ENCODE results near the gene FN3K. TPM values are rescaled to one million over a fixed set of nuclear protein-coding genes. Genes with fewer than 3 reads are reported as not detected.

FN3K gene
- total and polyA plus RNA-seq, 2 experiments from 2014 or later: 0.11 to 1.0 TPM

- Histone ChIP-seq H4K20me1 (ENCODE audit: insufficient read depth) (no peaks in the 10 kb centered on the region), H3K4me2 (ENCODE audit: unreplicated experiment) (no peak overlapping the region), H2AFZ (no peak overlapping the region), H3K79me2 (ENCODE audit: insufficient read depth) (peaks cover 9% of the 10 kb centered on the region; the same call in 1 of the 2 replicates), H3F3A (ENCODE audit: insufficient read depth) (peaks cover 11% of the 10 kb centered on the region), H3K36me3 (ENCODE audit: low read depth) (no peaks in the 10 kb centered on the region), H3K9ac (no peak overlapping the region), H3K27me3 (replicated peaks; ENCODE audit: insufficient read depth) (no peaks in the 10 kb centered on the region), H3K9me2 (ENCODE audit: insufficient read depth) (no peaks in the 10 kb centered on the region), H3K27ac (0 out of 2 replicates have a peak overlapping the region, but pooled peaks have one; percentile 23), H3K9me3 (ENCODE audit: low read depth) (no peaks in the 10 kb centered on the region), H3K4me3 (no peak overlapping the region), H3K4me1 (ENCODE audit: insufficient read depth) (peaks cover 19% of the 10 kb centered on the region)
- 67 to 69% methylated on average over 12 of the region's 12 CpGs for WGBS, 2 experiments (ENCODE audit: low coverage in 1 of 2, low lambda C conversion rate in 2 of 2, missing lambda C conversion rate in 2 of 2)
- TF ChIP-seq EZH2 (IDR thresholded peaks at IDR 0.05; ENCODE audit: insufficient read depth, poor library complexity, severe bottlenecking) (no peak), EZH2phosphoT487 (IDR thresholded peaks at IDR 0.05; ENCODE audit: insufficient read depth, low read depth) (no peak)
- peak; percentile 84 for DNase-seq
- in situ Hi-C loops (cut with MboI): no loop called here
Measured at GRCh38 chr17:82791532-82791931, 56.1 kb downstream of the FN3K start.

GRCh38 chr17:82793974-82794630, 58.7 kb downstream of the FN3K start:
- Histone ChIP-seq H3K27ac (no peak overlapping the region), H2AFZ (no peak overlapping the region), H3K9me2 (ENCODE audit: insufficient read depth) (no peaks in the 10 kb centered on the region), H3K9me3 (ENCODE audit: low read depth) (no peaks in the 10 kb centered on the region), H3K4me2 (ENCODE audit: unreplicated experiment) (no peak overlapping the region), H4K20me1 (ENCODE audit: insufficient read depth) (no peaks in the 10 kb centered on the region), H3K27me3 (replicated peaks; ENCODE audit: insufficient read depth) (no peaks in the 10 kb centered on the region), H3F3A (ENCODE audit: insufficient read depth) (no peaks in the 10 kb centered on the region), H3K36me3 (ENCODE audit: low read depth) (no peaks in the 10 kb centered on the region), H3K79me2 (ENCODE audit: insufficient read depth) (peaks cover 9% of the 10 kb centered on the region; the same call in 1 of the 2 replicates), H3K4me1 (ENCODE audit: insufficient read depth) (peaks cover 12% of the 10 kb centered on the region), H3K9ac (no peak overlapping the region), H3K4me3 (no peak overlapping the region)
- in situ Hi-C loops (cut with MboI): no loop called here
- no peak for TF ChIP-seq EZH2phosphoT487 (IDR thresholded peaks at IDR 0.05; ENCODE audit: insufficient read depth, low read depth)
- no peak for TF ChIP-seq EZH2 (IDR thresholded peaks at IDR 0.05; ENCODE audit: insufficient read depth, poor library complexity, severe bottlenecking)
- WGBS, 2 experiments (ENCODE audit: low coverage in 1 of 2, low lambda C conversion rate in 2 of 2, missing lambda C conversion rate in 2 of 2): 60 to 64% methylated on average over 15 of the region's 15 CpGs
- DNase-seq: peak; percentile 20

- TF ChIP-seq EZH2 (IDR thresholded peaks at IDR 0.05; ENCODE audit: insufficient read depth, poor library complexity, severe bottlenecking): no peak
- TF ChIP-seq EZH2phosphoT487 (IDR thresholded peaks at IDR 0.05; ENCODE audit: insufficient read depth, low read depth): no peak
- H4K20me1 ChIP-seq (ENCODE audit: insufficient read depth): no peaks in the 10 kb centered on the region
- in situ Hi-C loops (cut with MboI): no loop called here
- peaks cover 9% of the 10 kb centered on the region; the same call in 1 of the 2 replicates for H3K79me2 ChIP-seq (ENCODE audit: insufficient read depth)
- H3K9me2 ChIP-seq (ENCODE audit: insufficient read depth): no peaks in the 10 kb centered on the region
- H3K27me3 ChIP-seq (replicated peaks; ENCODE audit: insufficient read depth): no peaks in the 10 kb centered on the region
- H3K4me2 ChIP-seq (ENCODE audit: unreplicated experiment): no peak overlapping the region
- H3K9me3 ChIP-seq (ENCODE audit: low read depth): no peaks in the 10 kb centered on the region
- no peak overlapping the region for H2AFZ ChIP-seq
- peaks cover 12% of the 10 kb centered on the region for H3K4me1 ChIP-seq (ENCODE audit: insufficient read depth)
- DNase-seq: peak; percentile 48
- WGBS, 2 experiments (ENCODE audit: low coverage in 1 of 2, low lambda C conversion rate in 2 of 2, missing lambda C conversion rate in 2 of 2): 42 to 51% methylated on average over 18 of the region's 18 CpGs
- H3K9ac ChIP-seq: no peak overlapping the region
- no peak overlapping the region for H3K4me3 ChIP-seq
- H3K27ac ChIP-seq: no peak overlapping the region
- no peaks in the 10 kb centered on the region for H3F3A ChIP-seq (ENCODE audit: insufficient read depth)
- no peaks in the 10 kb centered on the region for H3K36me3 ChIP-seq (ENCODE audit: low read depth)
Measured at GRCh38 chr17:82794781-82795482, 59.5 kb downstream of the FN3K start.

- in situ Hi-C loops (cut with MboI): no loop called here
- Histone ChIP-seq H3K27ac (no peak overlapping the region), H3K36me3 (ENCODE audit: low read depth) (no peaks in the 10 kb centered on the region), H3K9me3 (ENCODE audit: low read depth) (no peaks in the 10 kb centered on the region), H2AFZ (no peak overlapping the region), H4K20me1 (ENCODE audit: insufficient read depth) (no peaks in the 10 kb centered on the region), H3F3A (ENCODE audit: insufficient read depth) (no peaks in the 10 kb centered on the region), H3K9me2 (ENCODE audit: insufficient read depth) (no peaks in the 10 kb centered on the region), H3K4me2 (ENCODE audit: unreplicated experiment) (no peak overlapping the region), H3K27me3 (replicated peaks; ENCODE audit: insufficient read depth) (no peaks in the 10 kb centered on the region), H3K4me1 (ENCODE audit: insufficient read depth) (peaks cover 12% of the 10 kb centered on the region), H3K79me2 (ENCODE audit: insufficient read depth) (peaks cover 3% of the 10 kb centered on the region; the same call in 1 of the 2 replicates), H3K9ac (no peak overlapping the region), H3K4me3 (no peak overlapping the region)
- no peak for TF ChIP-seq EZH2 (IDR thresholded peaks at IDR 0.05; ENCODE audit: insufficient read depth, poor library complexity, severe bottlenecking)
- TF ChIP-seq EZH2phosphoT487 (IDR thresholded peaks at IDR 0.05; ENCODE audit: insufficient read depth, low read depth): no peak
- WGBS, 2 experiments (ENCODE audit: low coverage in 1 of 2, low lambda C conversion rate in 2 of 2, missing lambda C conversion rate in 2 of 2): 91 to 93% methylated on average over 14 of the region's 14 CpGs
- no peak for DNase-seq
Measured at GRCh38 chr17:82795615-82796014, 60.2 kb downstream of the FN3K start.

All from GM23248 (cell line).